ENCODE results near the gene TAGLN2. TPM values are rescaled to one million over a fixed set of nuclear protein-coding genes. Genes with fewer than 3 reads are reported as not detected.
A peak's percentile ranks its signal among the peaks of the same experiment; 100 is the strongest.

Gene TAGLN2
- total RNA-seq, 1 donor from 2014 or later = 110 TPM

DNA sequence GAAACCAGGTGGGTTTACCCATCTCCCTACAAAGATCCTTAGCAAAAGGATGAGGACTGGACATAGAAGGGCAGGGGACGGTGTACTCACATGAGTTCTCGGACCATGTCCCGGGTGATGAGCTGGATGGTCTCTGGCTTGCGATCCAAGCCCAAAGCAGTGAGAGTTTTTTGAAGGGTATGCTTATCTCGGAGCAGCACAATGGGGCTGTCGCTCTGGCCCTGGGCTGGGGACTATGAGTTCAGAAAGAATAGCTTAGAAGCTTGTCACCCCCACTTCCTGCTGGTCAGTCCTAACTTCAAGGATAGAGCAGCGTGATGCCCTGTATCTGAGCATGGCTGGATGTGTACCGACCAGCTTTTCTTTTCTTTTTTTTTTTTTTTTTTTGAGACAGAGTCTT lies 34.9 kb downstream of the TAGLN2 start:
- peak overlapping the region; percentile 29 for H3K4me3 ChIP-seq
- TF ChIP-seq, protein P1, sequence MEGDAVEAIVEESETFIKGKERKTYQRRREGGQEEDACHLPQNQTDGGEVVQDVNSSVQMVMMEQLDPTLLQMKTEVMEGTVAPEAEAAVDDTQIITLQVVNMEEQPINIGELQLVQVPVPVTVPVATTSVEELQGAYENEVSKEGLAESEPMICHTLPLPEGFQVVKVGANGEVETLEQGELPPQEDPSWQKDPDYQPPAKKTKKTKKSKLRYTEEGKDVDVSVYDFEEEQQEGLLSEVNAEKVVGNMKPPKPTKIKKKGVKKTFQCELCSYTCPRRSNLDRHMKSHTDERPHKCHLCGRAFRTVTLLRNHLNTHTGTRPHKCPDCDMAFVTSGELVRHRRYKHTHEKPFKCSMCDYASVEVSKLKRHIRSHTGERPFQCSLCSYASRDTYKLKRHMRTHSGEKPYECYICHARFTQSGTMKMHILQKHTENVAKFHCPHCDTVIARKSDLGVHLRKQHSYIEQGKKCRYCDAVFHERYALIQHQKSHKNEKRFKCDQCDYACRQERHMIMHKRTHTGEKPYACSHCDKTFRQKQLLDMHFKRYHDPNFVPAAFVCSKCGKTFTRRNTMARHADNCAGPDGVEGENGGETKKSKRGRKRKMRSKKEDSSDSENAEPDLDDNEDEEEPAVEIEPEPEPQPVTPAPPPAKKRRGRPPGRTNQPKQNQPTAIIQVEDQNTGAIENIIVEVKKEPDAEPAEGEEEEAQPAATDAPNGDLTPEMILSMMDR (IDR thresholded peaks at IDR 0.05; ENCODE audit: borderline replicate concordance) = no peak
- peak overlapping the region; percentile 82 for H3K27ac ChIP-seq (replicated peaks)
- intact Hi-C loops (cut with micrococcal nuclease) = loop anchor here (2.0 kb wide), 1 partner anchor 92 kb away; no protein-coding TSS in a partner anchor
- no peak for DNase-seq
- H3K36me3 ChIP-seq = no peaks in the 10 kb centered on the region
- H3K4me1 ChIP-seq = peaks cover 29% of the 10 kb centered on the region
- H3K27me3 ChIP-seq (ENCODE audit: low read depth) = no peaks in the 10 kb centered on the region
- H3K9me3 ChIP-seq (replicated peaks) = no peaks in the 10 kb centered on the region

DNA sequence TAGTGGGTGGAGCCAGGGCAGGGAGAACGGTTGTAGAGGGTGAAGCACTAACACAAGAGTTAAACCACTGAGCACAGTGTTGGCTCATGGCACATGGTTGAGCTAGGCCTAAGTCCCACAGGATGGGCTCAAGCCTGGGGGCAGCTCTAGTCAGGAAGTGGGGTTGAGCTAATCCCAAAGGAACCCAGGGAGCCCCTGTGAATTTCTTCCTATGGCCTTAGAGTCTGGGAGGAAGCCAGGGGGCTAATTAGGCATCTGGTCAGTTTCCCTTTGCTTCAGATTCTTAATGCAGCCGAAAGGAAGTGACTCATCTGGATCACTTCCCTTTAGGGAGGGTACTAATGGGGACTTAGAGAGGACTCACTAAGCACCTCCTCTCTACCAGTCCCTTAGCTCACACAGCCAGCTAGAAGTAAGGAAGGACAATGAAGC lies 35.5 kb downstream of the TAGLN2 start:
- DNase-seq = no peak
- Histone ChIP-seq H3K4me1 (peaks cover 27% of the 10 kb centered on the region), H3K36me3 (no peaks in the 10 kb centered on the region), H3K9me3 (replicated peaks) (no peaks in the 10 kb centered on the region), H3K27ac (replicated peaks) (peak overlapping the region; percentile 82), H3K4me3 (peak overlapping the region; percentile 29), H3K27me3 (ENCODE audit: low read depth) (no peaks in the 10 kb centered on the region)
- TF ChIP-seq, protein P1 (IDR thresholded peaks at IDR 0.05; ENCODE audit: borderline replicate concordance) = peak; percentile 14
- intact Hi-C loops (cut with micrococcal nuclease) = loop anchor here (2.0 kb wide), 1 partner anchor 91 kb away; no protein-coding TSS in a partner anchor

GRCh38 chr1:159889202-159889601 lies 36.1 kb downstream of the TAGLN2 start:
- intact Hi-C loops (cut with micrococcal nuclease) = no loop called here
- Histone ChIP-seq H3K4me1 (peaks cover 27% of the 10 kb centered on the region), H3K27me3 (ENCODE audit: low read depth) (no peaks in the 10 kb centered on the region), H3K36me3 (no peaks in the 10 kb centered on the region), H3K4me3 (no peak overlapping the region), H3K9me3 (replicated peaks) (no peaks in the 10 kb centered on the region), H3K27ac (replicated peaks) (peak overlapping the region; percentile 82)
- no peak for DNase-seq
- TF ChIP-seq, protein P1 (IDR thresholded peaks at IDR 0.05; ENCODE audit: borderline replicate concordance) = no peak

- H3K27me3 ChIP-seq (ENCODE audit: low read depth) = no peaks in the 10 kb centered on the region
- TF ChIP-seq, protein P1 (IDR thresholded peaks at IDR 0.05; ENCODE audit: borderline replicate concordance) = no peak
These were observed 41.0 kb downstream of the TAGLN2 start for GRCh38 chr1:159884296-159884695.

GRCh38 chr1:159883134-159883533 lies 42.2 kb downstream of the TAGLN2 start:
- intact Hi-C loops (cut with micrococcal nuclease) = no loop called here
- no peaks in the 10 kb centered on the region for H3K9me3 ChIP-seq (replicated peaks)
- peaks cover 5% of the 10 kb centered on the region for H3K4me1 ChIP-seq
- H3K4me3 ChIP-seq = no peak overlapping the region
- TF ChIP-seq, protein P1 (IDR thresholded peaks at IDR 0.05; ENCODE audit: borderline replicate concordance) = no peak
- H3K27me3 ChIP-seq (ENCODE audit: low read depth) = no peaks in the 10 kb centered on the region
- H3K36me3 ChIP-seq = no peaks in the 10 kb centered on the region
- H3K27ac ChIP-seq (replicated peaks) = no peak overlapping the region
- no peak for DNase-seq

More at GRCh38 chr1:159884296-159884695, 41.0 kb downstream of the TAGLN2 start:
- peaks cover 7% of the 10 kb centered on the region for H3K4me1 ChIP-seq
- intact Hi-C loops (cut with micrococcal nuclease) = no loop called here
- no peak for DNase-seq
- no peak overlapping the region for H3K27ac ChIP-seq (replicated peaks)
- H3K9me3 ChIP-seq (replicated peaks) = no peaks in the 10 kb centered on the region
- H3K36me3 ChIP-seq = no peaks in the 10 kb centered on the region
- H3K4me3 ChIP-seq = no peak overlapping the region
